ENCODE measurements around the gene PLEKHG5.

Gene PLEKHG5

GRCh38 chr1:6531996-6532395, 40.5 kb upstream of the PLEKHG5 start:
- no peak for DNase-seq (ENCODE audit: extremely low read depth, insufficient read length)
- H3K4me3 ChIP-seq (replicated peaks; ENCODE audit: low read depth, low read length) = no peak overlapping the region
- no peaks in the 10 kb centered on the region for H3K27me3 ChIP-seq (replicated peaks; ENCODE audit: control insufficient read depth, insufficient read depth, low read length)
- peaks cover 19% of the 10 kb centered on the region for H3K36me3 ChIP-seq (ENCODE audit: control insufficient read depth, insufficient read depth, low read length)
- TF ChIP-seq CTCF (IDR thresholded peaks at IDR 0.05; ENCODE audit: insufficient read depth, low read length, poor library complexity, severe bottlenecking) = no peak

DNA sequence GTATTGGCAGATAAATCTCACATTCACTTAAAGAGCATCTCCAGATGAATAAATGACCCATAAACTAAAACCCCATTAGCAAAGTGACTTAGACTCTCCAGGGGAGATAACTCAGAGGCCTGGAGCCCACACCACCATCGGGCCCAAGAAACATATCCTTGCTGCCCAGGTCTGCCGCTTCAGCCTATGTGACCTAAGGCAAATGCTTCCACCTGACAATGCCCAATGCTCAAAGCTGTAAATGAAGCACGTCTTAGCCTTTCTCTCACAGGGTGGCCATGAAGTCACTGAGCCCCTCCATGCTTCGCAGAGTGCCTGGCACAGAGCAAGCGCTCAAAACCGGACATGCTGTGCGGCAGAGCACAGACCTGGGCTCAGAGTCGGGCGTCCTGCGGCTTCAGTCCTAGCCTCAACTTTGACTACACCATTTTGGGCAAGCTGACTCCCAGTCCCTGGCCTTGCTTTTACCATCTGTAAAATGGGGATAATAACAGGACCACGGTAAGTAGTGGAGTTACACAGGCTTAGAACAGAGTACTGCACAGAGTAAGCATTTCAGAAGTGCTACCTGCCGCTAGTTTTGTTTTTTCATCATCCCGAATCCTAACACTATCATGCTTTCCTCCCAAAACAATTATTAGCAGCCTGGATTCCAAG, 39.2 kb upstream of the PLEKHG5 start:
- TF ChIP-seq CTCF (IDR thresholded peaks at IDR 0.05; ENCODE audit: insufficient read depth, low read length, poor library complexity, severe bottlenecking) = no peak
- H3K27me3 ChIP-seq (replicated peaks; ENCODE audit: control insufficient read depth, insufficient read depth, low read length) = no peaks in the 10 kb centered on the region
- H3K36me3 ChIP-seq (ENCODE audit: control insufficient read depth, insufficient read depth, low read length) = peaks cover 24% of the 10 kb centered on the region
- no peak overlapping the region for H3K4me3 ChIP-seq (replicated peaks; ENCODE audit: low read depth, low read length)
- no peak for DNase-seq (ENCODE audit: extremely low read depth, insufficient read length)

DNA sequence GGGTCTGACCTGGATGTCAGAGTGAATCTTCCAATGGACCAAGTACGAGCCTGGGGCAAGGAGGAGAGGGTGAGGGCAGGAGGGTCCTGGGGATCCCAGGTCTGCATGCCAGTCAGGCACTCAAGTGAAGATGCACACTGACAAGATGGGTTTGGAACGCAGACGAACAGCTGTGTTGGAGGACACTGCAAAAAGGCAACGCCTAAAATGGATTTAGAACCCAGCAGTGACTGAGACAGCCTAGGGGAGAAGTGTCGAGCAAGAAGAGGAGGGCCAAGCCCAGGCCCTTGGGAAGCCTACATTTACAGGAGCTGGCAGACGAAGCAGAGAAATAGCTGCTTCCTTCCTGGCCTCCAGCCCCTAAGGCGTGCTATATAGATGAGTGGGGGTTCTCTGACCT, 37.0 kb upstream of the PLEKHG5 start:
- DNase-seq (ENCODE audit: extremely low read depth, insufficient read length) = no peak
- Histone ChIP-seq H3K4me3 (replicated peaks; ENCODE audit: low read depth, low read length) (no peak overlapping the region), H3K36me3 (ENCODE audit: control insufficient read depth, insufficient read depth, low read length) (peaks cover 25% of the 10 kb centered on the region), H3K27me3 (replicated peaks; ENCODE audit: control insufficient read depth, insufficient read depth, low read length) (no peaks in the 10 kb centered on the region)
- no peak for TF ChIP-seq CTCF (IDR thresholded peaks at IDR 0.05; ENCODE audit: insufficient read depth, low read length, poor library complexity, severe bottlenecking)

GRCh38 chr1:6526316-6526715, 34.8 kb upstream of the PLEKHG5 start:
- no peak overlapping the region for H3K4me3 ChIP-seq (replicated peaks; ENCODE audit: low read depth, low read length)
- peaks cover 17% of the 10 kb centered on the region for H3K36me3 ChIP-seq (ENCODE audit: control insufficient read depth, insufficient read depth, low read length)
- TF ChIP-seq CTCF (IDR thresholded peaks at IDR 0.05; ENCODE audit: insufficient read depth, low read length, poor library complexity, severe bottlenecking) = no peak
- DNase-seq (ENCODE audit: extremely low read depth, insufficient read length) = no peak
- no peaks in the 10 kb centered on the region for H3K27me3 ChIP-seq (replicated peaks; ENCODE audit: control insufficient read depth, insufficient read depth, low read length)

DNA sequence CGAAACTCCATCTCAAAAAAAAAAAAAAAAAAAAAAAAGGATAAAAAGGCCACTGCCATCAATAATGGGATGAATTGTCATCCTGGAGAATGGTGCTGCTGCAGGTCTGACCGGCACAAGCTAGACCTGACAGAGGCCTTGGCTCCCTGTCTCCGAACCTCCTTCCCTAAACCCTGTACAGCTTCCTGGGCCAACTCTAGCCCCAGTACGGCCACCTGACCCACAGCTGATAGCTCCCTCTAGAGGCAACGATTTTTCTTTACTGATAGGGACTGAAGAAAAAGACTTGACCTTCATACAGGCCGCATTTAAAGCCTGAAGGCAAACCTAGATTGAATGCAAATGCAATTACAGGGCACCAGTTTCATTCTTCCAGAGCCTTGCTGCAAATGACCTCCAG, 32.1 kb upstream of the PLEKHG5 start:
- peak; percentile 57 for TF ChIP-seq CTCF (IDR thresholded peaks at IDR 0.05; ENCODE audit: insufficient read depth, low read length, poor library complexity, severe bottlenecking)
- Histone ChIP-seq H3K36me3 (ENCODE audit: control insufficient read depth, insufficient read depth, low read length) (peaks cover 10% of the 10 kb centered on the region), H3K27me3 (replicated peaks; ENCODE audit: control insufficient read depth, insufficient read depth, low read length) (no peaks in the 10 kb centered on the region), H3K4me3 (replicated peaks; ENCODE audit: low read depth, low read length) (no peak overlapping the region)
- no peak for DNase-seq (ENCODE audit: extremely low read depth, insufficient read length)

GRCh38 chr1:6521536-6521935, 30.1 kb upstream of the PLEKHG5 start:
- Histone ChIP-seq H3K4me3 (replicated peaks; ENCODE audit: low read depth, low read length) (no peak overlapping the region), H3K36me3 (ENCODE audit: control insufficient read depth, insufficient read depth, low read length) (peaks cover 8% of the 10 kb centered on the region), H3K27me3 (replicated peaks; ENCODE audit: control insufficient read depth, insufficient read depth, low read length) (no peaks in the 10 kb centered on the region)
- DNase-seq (ENCODE audit: extremely low read depth, insufficient read length) = no peak
- TF ChIP-seq CTCF (IDR thresholded peaks at IDR 0.05; ENCODE audit: insufficient read depth, low read length, poor library complexity, severe bottlenecking) = no peak

Measured in GM06990 (cell line).